ENCODE measurements around the gene IPO11. TPM values are rescaled to one million over a fixed set of nuclear protein-coding genes. Genes with fewer than 3 reads are reported as not detected.
A peak's percentile ranks its signal among the peaks of the same experiment; 100 is the strongest.

IPO11 gene
- total and polyA plus RNA-seq, 2 of the 13 experiments (the other 11 are each of a cell fraction or from before 2014, with no cell fraction given): 13.9 to 24.4 TPM

DNA sequence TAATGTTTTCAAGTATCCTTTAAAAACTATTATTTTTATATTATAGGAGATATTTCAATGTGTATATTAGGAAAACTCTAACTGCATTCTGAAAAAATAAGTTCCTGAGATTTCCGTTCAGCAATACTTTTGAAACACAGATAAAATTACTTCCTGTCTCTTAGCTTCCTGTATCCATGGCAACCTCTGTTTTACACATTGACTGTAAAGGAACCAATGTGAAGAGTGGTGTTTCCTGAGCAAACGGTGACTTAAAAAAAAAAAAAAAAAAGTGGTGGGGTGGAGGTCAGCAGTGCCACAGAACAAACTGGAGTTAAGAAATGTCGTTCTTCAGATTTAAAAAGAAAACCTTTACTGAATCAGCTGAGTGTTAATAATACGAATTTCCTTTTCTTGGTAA is 166.0 kb downstream of the IPO11 start, which contains the start of gene LRRC70:
LRRC70 (plus strand) TSS at position 280 of the 400 bp plus-strand sequence. CDS start 620 bp downstream, outside the sequence.
- H3K9me3 ChIP-seq (ENCODE audit: low read length): no peaks in the 10 kb centered on the region
- no peaks in the 10 kb centered on the region for H4K20me1 ChIP-seq (ENCODE audit: insufficient read depth, low read length)
- peaks cover 0 to 17% of the 10 kb centered on the region in 2 experiments; a peak in 4 of 5 replicates for H3K36me3 ChIP-seq (replicated peaks in 1 of 2; ENCODE audit: control insufficient read depth in 1 of 2, insufficient read depth in 2 of 2, low read length in 2 of 2)
- BruUV-seq (replicated peaks): no TSS peak
- FAIRE-seq (no peak), ATAC-seq (peak; percentile 70; the same call in 2 of the 3 replicates), DNase-seq (ENCODE audit: low spot score) (peak; percentile 74)
- H2AFZ ChIP-seq (ENCODE audit: low read length): no peak within 1 kb of the TSS
- TF ChIP-seq SAP130 (CRISPR knock-in tag; IDR thresholded peaks at IDR 0.05; ENCODE audit: low read depth) (0 out of 2 replicates have a peak, but pooled peaks have one; percentile 24), RFX1 (IDR thresholded peaks at IDR 0.05) (peak; percentile 62), ZNF619 (CRISPR knock-in tag; IDR thresholded peaks at IDR 0.05) (no peak), RFX3 (CRISPR knock-in tag; IDR thresholded peaks at IDR 0.05) (peak; percentile 68)
- TF ChIP-seq, protein P1, sequence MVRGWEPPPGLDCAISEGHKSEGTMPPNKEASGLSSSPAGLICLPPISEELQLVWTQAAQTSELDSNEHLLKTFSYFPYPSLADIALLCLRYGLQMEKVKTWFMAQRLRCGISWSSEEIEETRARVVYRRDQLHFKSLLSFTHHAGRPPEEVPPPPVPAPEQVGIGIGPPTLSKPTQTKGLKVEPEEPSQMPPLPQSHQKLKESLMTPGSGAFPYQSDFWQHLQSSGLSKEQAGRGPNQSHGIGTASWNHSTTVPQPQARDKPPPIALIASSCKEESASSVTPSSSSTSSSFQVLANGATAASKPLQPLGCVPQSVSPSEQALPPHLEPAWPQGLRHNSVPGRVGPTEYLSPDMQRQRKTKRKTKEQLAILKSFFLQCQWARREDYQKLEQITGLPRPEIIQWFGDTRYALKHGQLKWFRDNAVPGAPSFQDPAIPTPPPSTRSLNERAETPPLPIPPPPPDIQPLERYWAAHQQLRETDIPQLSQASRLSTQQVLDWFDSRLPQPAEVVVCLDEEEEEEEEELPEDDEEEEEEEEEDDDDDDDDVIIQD (CRISPR knock-in tag; IDR thresholded peaks at IDR 0.05; ENCODE audit: low read depth): peak; percentile 16; the same call in 1 of the 2 replicates
- TF ChIP-seq, protein P2, sequence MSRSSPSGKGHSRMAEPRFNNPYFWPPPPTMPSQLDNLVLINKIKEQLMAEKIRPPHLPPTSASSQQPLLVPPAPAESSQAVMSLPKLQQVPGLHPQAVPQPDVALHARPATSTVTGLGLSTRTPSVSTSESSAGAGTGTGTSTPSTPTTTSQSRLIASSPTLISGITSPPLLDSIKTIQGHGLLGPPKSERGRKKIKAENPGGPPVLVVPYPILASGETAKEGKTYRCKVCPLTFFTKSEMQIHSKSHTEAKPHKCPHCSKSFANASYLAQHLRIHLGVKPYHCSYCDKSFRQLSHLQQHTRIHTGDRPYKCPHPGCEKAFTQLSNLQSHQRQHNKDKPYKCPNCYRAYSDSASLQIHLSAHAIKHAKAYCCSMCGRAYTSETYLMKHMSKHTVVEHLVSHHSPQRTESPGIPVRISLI (CRISPR knock-in tag; IDR thresholded peaks at IDR 0.05; ENCODE audit: borderline replicate concordance): peak; percentile 53; the same call in 1 of the 2 replicates
- ChIA-PET CTCF (ENCODE audit: low intra/inter-chr PET ratio, low total read pairs) (no interaction called here), POLR2A (no interaction called here)
- no peak within 1 kb of the TSS for H3K27ac ChIP-seq (ENCODE audit: extremely low read length, insufficient read depth, low read length)
- no peak within 1 kb of the TSS for H3K4me3 ChIP-seq (replicated peaks in 1 of 3; ENCODE audit: insufficient read depth in 1 of 3, low read depth in 2 of 3, low read length in 3 of 3)
- no peaks in the 10 kb centered on the region for H3K27me3 ChIP-seq (ENCODE audit: control insufficient read depth in 1 of 2, insufficient read depth in 2 of 2, low read length in 2 of 2)
- 66% methylated on average over 4 of the region's 4 CpGs for WGBS (ENCODE audit: low lambda C conversion rate)
- intact Hi-C loops (cut with micrococcal nuclease; ENCODE audit: unreplicated experiment) (no loop called here), in situ Hi-C loops (cut with HindIII; ENCODE audit: extremely low pct_ligation_motif_present, low pct_unique_long_range_greater_than_20kb) (no loop called here)
- H3K79me2 ChIP-seq (ENCODE audit: insufficient read depth, low read length): no peaks in the 10 kb centered on the region
- H3K4me1 ChIP-seq (ENCODE audit: insufficient read depth, low read length): no peaks in the 10 kb centered on the region
- H3K4me2 ChIP-seq (ENCODE audit: low read depth, low read length): no peak within 1 kb of the TSS
- no peak within 1 kb of the TSS for H3K9ac ChIP-seq (ENCODE audit: insufficient read depth, low read depth, low read length)

DNA sequence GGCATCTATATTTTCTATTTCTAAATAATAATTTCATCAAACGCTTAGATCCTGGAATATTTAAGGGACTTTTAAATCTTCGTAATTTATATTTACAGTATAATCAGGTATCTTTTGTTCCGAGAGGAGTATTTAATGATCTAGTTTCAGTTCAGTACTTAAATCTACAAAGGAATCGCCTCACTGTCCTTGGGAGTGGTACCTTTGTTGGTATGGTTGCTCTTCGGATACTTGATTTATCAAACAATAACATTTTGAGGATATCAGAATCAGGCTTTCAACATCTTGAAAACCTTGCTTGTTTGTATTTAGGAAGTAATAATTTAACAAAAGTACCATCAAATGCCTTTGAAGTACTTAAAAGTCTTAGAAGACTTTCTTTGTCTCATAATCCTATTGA is 167.2 kb downstream of the IPO11 start:
- no peak for FAIRE-seq
- Histone ChIP-seq H3K79me2 (ENCODE audit: insufficient read depth, low read length) (no peaks in the 10 kb centered on the region), H3K4me1 (ENCODE audit: insufficient read depth, low read length) (no peaks in the 10 kb centered on the region), H3K9ac (ENCODE audit: insufficient read depth, low read depth, low read length) (no peak overlapping the region), H3K27ac (ENCODE audit: extremely low read length, insufficient read depth, low read length) (no peak overlapping the region), H3K4me2 (ENCODE audit: low read depth, low read length) (no peak overlapping the region), H3K27me3 (ENCODE audit: control insufficient read depth in 1 of 2, insufficient read depth in 2 of 2, low read length in 2 of 2) (no peaks in the 10 kb centered on the region), H3K36me3 (replicated peaks in 1 of 2; ENCODE audit: control insufficient read depth in 1 of 2, insufficient read depth in 2 of 2, low read length in 2 of 2) (peaks cover 0 to 17% of the 10 kb centered on the region in 2 experiments; a peak in 4 of 5 replicates), H4K20me1 (ENCODE audit: insufficient read depth, low read length) (no peaks in the 10 kb centered on the region), H3K9me3 (ENCODE audit: low read length) (no peaks in the 10 kb centered on the region), H3K4me3 (replicated peaks in 1 of 3; ENCODE audit: insufficient read depth in 1 of 3, low read depth in 2 of 3, low read length in 3 of 3) (no peak overlapping the region), H2AFZ (ENCODE audit: low read length) (no peak overlapping the region)
- TF ChIP-seq ZFYVE20 (CRISPR knock-in tag; IDR thresholded peaks at IDR 0.05; ENCODE audit: borderline replicate concordance, low read depth) (no peak), ZFP36L2 (CRISPR knock-in tag; IDR thresholded peaks at IDR 0.05) (no peak), SMAD1 (CRISPR knock-in tag; IDR thresholded peaks at IDR 0.05; ENCODE audit: borderline replicate concordance, low read depth) (no peak)
- ChIA-PET CTCF (ENCODE audit: low intra/inter-chr PET ratio, low total read pairs) (no interaction called here), POLR2A (no interaction called here)
- WGBS (ENCODE audit: low lambda C conversion rate): 96% methylated on average over 5 of the region's 5 CpGs
- intact Hi-C loops (cut with micrococcal nuclease; ENCODE audit: unreplicated experiment): no loop called here
- DNase-seq (ENCODE audit: low spot score): no peak
- no TSS peak for BruUV-seq (replicated peaks)
- in situ Hi-C loops (cut with HindIII; ENCODE audit: extremely low pct_ligation_motif_present, low pct_unique_long_range_greater_than_20kb): no loop called here
- ATAC-seq: no peak

Measured in HepG2 (cell line).